NCI-H82 treated with DMSO at 0.1 percent for 48 hours (cell line): ENCODE results near the gene SVIL.
"Not testable (repeated sequence)": the region's sequence is repeated elsewhere in the genome, so short reads cannot be mapped to it uniquely, and the experiment has no call there.

Source experiments
- DNase-seq: peaks from one replicate; lab custom pipeline; 2025; ENCODE audit not compliant: unreplicated experiment; lab: John Stamatoyannopoulos, UW

SVIL gene

DNA sequence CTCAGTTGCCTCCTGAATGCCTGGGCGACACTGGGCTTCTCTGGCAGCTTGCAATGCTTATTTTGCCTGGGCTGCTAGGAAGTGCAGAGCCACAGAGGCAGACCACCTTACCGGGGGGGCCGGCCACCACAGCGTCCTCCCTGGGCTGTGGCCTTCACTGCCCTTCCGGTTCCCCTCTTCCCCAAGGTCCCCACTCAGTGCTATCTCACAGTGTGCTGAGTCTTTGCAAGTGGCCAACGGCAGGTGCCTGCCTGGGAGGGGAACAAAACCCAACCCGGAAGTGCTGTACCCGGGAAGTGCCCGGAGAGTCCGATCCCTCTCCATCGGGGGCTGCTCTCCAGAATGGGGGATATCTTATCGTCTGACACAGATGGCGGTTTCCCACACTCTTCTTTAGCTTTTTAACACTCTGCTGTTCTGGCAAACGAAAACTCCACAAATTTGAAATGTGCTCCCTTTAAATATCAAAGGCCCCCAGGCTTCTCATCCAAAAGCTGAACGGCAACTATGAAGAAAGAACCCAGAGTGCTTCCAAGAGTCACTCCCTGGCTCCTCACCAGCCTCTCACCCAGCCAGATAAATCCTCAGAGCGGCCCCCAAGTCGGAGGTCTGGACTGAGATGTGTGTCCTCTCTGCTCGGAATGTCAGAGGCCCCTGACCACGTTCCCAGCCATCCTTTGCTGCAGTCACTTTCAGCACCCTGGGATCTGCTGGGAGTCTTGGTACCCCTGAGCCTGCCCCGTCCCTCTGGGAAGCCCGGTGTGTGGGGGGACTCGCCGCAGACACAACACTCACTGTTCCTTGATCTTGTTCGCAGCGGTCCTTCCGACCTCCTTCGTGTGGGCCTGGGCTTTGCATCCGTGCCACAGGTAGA lies 165.1 kb downstream of the SVIL start:
- no peak for DNase-seq

DNA sequence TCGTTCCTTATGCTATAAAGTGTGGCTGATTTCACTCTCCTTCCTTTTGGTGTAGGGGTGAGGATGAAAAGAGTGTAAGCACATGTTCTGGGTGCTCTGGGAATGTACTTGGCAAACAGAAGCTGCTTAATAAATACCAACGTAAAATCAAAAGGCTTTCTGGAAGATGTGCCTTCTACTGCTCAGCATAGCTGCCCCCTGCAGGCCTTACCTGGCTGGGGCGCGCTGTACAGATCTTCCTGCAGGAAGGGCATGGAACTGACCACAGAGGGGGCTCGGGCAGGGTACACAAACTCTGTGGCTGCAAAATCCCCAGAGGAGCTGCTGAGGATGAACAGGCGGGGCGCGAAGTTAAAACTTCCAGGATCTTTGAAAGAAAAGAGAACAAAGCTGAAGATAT lies 169.4 kb downstream of the SVIL start:
- DNase-seq, result no peak

DNA sequence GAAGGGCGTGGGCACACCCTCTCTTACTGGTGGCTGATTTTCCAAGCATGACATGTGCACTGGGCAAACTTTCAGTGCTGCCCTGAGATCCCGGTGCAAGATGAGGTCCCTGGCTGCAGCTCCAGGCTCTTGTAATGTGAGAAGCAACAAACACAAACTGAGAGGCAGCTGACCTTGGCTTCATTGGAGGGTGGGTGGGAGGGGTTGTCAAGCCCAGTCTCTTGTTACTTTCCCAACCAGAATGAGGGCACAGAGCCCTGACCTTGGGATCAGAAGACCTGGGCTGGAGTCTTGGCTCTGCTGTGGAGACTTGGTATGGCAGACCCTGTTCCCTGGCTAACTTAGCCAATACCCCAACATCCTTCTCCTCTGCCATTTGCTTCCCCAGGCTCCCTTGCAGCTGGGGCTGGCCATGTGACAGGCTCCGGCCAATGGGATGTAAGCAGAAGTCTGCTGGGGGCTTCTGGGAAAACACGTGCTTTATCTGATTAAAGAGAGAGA lies 170.1 kb downstream of the SVIL start:
- not testable (repeated sequence) for DNase-seq

DNA sequence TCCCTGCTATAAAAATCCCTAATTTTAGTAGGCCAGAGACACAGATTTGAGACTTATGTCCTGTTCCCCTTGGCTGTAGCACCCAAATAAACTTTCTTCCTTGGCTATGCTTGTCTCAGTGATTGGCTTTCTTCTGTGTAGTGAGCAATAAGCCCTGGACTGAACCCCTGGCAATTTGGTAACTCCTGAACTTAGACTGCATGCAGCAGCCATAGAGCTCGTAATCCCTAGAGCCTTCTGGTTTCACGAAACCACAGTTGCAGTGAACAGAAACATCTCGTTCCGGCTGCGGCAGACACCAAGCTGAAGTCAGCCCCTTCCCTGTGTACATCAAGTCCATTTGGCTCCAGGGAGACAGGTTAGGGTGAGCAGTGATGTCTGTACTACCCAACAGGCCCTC lies 173.7 kb downstream of the SVIL start:
- DNase-seq, result no peak

DNA sequence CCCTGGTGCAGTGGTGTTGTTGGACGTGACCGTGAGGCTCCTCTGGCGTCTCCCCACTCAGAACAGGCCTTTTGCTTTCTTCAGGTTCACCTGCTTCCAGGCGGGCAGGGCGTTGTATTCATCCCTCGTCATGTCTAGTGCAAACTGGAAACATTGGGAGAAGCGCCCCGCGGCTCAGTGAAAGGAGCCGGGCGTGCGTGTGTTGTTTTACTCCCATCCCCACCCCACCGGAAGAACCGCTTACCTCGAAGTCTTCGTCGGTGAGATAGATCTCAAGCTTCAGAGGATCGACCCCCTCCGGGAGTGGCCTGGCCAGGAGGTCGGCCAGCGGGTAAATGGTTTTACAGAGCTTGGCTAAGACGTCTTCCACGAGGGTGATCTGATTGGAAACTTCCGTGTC lies 176.6 kb downstream of the SVIL start:
- DNase-seq, result not testable (repeated sequence)

DNA sequence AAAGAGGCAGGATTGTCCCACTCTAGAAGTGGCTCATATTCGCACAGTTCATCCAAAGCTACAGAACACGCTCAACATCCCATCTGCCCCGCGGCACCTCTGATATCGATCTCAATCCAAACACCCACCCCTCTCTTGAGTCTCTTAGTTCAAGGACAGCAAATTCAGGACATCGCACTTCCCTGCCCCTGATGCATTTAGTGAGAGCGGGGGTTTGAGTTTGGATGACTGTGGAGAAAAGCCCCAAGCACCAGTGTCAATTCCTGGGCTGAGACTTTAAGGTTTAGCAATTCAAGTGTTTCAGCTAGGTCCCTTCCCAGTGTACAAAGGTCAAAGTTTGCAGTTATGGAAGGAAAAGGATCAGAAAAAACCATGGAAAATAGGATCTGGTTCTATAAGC lies 179.7 kb downstream of the SVIL start:
- no peak for DNase-seq

DNA sequence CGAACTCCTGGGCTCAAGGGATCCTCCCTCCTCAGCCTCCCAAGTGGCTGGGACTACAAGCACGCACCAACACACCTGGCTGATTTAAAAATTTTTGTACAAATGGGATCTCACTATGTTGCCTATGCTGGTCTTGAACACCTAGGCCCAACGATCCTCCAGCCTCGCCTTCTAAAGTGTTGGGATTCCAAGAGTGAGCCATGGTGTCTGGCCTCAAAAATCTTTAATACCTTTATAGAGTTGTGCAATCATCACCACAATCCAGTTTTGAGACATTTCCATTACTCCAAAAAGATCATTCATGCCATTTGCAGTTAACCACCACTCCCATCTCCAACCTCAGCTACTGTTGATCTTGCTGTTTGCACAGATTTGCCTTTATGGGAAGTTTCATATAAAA lies 180.5 kb downstream of the SVIL start:
- no peak for DNase-seq

DNA sequence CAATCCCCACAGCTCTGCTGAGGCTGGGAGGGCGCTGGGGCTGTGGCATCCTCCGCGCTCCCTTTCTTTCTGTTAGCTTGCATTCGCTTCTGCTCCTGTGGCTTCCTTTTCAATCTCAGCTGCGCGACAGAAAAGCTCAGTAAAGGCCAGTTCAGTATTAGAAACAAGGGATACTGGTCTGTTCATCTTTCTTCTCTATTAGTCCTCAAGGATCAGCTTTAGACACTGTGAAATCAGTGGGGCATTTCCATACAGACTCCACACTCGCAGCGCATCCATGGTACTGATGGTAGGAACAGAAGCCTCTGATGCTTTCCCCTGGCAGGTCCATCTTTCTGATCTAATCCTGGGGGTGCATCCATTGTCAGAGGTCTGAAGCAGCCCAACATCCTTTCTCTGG lies 182.2 kb downstream of the SVIL start:
- no peak for DNase-seq

DNA sequence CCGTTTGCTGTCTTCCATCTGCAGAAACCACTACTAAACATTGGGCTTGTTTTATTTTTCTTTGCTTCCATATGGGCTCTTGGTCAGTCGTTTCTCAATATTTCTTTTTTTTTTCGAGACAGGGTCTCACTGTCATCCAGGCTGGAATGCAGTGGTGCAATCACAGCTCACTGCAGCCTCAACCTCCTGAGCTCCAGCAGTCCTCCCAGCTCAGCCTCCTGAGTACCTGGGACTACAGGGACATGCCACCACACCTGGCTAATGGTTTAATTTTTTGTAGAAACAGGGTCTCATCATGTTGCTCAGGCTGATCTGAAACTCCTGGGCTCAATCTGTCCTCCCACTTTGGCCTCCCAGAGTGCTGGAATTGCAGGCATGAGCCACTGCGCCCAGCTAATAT lies 182.8 kb downstream of the SVIL start:
- DNase-seq, result no peak

DNA sequence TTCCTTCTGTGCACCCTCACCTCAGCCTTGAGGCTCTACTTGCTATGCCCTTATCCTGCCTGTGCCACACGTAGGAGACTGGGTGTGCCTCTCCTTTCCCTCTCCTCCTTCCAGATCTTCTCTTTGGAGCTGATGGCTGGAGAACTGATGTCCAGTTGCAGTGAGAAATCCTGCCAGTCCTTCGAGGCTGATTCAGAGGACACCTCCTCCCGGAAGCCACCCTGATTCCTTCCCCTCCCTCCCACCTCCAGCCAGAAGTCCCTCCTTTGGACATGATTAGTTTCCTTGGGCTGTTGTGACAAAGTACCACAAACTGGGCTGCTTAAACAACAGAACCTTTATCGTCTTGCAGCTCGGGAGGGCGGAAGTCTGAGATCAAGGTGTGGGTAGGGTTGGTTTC lies 184.4 kb downstream of the SVIL start:
- DNase-seq, result no peak

DNA sequence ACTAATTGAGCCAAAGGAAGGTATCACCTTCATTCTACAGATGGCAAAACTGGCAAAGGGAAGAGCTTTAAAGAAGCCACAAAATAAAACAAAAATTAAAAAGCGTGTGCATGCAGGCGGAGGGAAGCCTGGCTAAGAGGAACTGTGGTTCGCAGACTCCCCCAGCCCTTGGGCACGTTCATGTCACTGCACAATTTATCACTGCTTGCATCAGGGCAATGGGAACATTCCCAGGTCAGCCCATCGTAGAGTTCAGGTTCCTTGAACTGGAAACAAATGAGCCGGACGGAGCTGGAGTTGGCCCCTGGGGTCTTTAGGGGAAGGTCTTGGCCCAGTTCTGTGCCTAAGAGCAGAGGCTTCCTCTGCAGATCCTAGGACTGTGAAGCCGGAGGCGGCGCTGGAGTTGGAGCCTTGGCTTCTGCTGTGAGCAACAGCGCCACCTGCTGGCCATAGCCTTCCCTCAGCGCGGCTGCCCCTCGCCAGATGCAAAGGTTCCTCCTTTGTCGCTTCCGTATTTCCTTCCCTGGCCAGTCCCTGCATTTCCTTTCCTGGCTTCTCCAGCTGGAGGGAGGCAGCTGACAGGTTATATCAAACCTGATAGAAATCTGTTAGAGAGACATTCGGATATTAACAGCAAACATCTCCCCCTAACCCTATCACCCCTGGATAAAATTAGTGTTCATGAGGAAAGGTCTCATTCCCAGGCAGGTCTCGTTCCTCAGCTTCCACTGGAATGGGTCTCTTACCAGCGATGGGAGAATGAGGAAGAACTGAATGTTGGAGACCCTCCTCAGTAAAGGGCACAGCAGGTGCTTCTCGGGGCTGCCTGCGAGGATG lies 185.8 kb downstream of the SVIL start:
- DNase-seq, result not testable (repeated sequence)

DNA sequence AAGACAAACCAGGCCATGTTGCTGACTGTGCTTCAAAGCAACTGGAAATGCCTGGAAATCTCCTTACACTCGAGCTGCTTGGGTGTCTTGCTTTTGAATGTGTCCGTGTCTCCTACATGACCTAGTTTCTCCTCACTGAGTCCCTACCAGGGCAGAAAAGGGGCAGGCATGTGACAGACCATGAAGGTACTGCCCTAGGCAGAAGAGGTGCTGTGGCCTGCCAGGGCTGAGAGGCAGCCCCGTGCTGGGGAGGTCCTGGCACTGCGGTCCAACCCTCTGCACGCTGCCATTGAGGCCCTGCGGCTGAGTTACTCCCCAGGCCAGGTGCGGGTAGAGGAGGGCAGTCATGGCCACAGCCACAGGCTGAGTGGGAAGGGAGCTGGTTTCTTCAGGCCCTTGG lies 186.6 kb downstream of the SVIL start:
- no peak for DNase-seq

DNA sequence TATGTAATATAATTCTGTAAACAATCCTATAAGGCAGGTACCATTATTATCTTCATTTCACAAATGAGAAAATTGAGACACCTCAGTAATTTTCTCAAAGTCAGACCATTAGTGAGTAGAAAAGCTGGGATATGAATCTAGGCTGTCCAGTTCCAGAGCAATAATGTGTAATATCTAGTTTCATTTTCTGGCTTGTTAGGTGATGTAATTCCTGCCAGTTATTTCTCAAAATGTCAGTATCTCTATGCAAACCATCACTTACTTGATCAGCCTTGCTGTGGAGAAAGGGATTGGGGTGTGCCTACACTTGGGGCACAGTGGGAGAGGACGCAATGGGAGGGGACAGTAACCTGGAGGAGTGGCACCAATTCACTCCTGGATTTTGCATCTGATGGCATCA lies 188.4 kb downstream of the SVIL start:
- no peak for DNase-seq

DNA sequence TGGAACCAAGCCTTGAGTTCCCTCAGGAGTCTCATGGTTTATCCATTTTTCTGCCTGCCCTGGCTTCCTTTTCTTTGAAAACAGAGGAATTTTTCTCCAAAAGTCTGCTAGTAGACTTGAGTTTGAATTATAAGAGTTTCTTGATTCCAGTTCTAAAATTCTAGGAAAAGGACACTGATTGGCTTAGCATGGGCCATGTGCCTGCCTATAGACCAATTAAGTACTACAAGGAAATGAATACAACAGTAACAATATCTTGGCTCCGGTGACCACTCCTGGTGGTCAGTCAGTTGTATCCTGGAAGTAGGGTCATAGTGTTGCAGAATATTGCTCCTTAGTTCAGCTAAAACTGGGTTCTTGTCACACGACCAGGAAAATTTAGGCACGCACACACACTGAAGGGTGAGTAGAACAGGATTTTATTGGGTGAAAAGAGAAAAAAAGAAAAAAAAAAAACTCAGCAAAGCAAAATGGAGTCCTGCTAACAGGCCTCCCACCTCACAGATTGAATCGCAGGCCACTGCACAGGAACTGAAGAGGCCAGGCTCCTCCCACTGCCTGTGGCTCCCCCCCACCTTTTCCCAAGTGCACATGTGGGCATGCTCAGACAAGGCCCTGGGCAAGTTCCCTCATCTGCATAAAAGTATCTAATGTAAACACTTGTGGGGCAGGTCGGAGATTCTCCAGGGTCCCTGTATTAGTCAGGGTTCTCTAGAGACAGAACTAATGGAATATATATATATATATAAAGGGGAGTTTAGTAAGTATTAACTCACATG lies 190.8 kb downstream of the SVIL start:
- no peak for DNase-seq

DNA sequence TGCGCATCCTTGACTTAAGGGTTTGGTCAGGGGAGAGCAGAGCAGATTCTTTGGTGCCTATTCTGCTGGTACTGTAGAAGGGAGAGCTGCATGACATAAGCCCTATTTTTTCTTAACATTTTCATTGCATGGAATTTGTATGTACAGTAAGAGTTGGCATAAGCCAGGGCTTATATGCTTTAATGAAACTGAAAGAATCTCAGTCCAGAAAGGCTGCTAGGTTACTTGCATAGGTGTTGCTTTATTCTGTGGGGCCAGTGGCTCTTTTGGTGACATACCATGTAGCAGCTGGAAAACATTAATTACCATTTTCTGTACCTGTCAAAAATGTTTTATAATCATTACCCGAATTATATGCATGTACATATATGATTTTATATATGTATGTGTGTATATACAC lies 193.8 kb downstream of the SVIL start:
- DNase-seq, result no peak

DNA sequence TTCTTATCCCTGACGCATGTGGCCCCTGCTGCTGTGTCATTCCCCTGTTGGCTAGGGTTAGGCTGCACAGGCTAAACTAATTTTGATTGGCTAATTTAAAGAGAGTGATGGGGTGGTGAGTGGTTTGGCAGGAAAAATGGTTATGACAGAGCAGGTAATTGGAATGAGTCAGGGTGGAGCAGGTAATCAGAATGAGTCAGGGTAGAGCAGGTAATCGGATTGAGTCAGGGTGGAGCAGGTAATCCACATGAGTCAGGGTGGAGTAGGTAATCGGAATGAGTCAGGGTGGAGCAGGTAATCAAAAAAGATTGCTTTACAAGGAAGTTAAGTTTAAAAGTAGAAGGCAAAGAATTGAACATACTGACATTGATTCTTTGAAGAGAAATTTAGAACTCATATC lies 195.8 kb downstream of the SVIL start:
- not testable (repeated sequence) for DNase-seq

DNA sequence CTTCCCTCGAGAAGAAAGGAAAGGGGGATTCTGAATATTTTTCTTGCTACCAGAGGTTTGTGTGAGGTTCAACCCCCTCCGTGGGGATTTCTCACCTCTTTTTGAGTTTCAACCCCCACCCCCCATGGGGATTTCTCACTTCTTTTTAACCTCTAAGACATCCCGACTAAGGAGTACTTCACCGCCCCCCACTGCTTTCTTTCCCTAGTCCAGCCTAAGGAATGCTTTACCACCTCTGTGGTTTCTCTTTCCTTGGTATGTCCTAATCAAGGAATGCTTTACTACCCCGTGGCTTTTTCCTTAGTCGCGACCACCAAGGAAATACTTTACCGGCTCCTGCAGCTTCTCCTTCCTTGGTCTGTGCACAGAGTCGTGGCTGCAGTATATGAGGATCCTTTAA lies 196.5 kb downstream of the SVIL start:
- no peak for DNase-seq

DNA sequence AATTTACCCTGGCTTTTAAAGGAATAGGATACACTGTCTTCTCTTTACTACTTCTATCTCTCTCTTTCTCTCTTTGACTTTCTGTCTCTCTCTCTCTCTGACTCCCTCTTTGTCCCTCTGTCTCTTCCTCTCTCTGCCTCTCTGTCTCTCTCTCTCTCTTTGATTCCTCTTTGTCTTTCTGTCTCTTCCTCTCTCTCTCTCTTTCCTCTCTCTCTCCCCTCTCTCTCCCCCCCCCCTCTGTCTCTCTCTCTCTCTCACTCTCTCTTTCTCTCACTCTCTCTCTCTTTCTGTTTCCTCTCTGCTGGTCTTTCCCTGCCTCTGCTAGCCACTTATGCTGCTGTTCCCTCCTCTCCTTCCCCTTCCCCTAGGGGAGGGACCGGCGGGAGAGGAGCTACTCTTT lies 196.9 kb downstream of the SVIL start:
- no peak for DNase-seq

DNA sequence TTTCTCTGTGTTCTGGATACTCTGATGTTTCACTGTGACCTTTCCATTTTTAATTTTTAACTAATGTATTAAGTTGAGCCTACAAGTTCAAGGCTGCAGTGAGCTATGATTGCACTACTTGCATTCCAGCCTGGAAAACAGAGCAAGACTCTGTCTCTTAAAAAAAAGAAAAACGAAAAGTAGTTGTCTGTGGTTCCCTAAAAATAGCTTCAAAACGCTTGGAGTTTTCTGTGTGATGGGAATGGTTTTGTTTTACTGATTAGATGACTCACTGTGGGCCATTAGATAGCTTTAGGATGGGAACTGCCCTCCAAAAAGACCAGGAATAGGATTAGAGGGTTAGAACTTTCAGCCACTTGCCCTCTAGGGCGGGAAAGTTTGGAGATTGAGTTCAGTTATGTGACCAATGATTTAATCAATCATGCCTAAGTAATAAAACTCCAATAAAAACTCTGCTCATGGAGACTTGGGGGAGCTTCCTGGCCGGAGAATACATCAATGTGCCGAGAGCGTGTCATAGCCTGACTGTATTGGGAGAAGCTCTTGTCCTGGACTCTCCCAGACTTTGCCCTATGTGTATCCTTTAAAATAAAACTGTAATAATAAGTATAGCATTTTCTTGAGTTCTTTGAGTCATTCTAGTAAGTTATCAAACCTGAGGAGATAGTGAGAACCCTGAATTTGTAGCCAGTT lies 198.8 kb downstream of the SVIL start:
- DNase-seq, result no peak

DNA sequence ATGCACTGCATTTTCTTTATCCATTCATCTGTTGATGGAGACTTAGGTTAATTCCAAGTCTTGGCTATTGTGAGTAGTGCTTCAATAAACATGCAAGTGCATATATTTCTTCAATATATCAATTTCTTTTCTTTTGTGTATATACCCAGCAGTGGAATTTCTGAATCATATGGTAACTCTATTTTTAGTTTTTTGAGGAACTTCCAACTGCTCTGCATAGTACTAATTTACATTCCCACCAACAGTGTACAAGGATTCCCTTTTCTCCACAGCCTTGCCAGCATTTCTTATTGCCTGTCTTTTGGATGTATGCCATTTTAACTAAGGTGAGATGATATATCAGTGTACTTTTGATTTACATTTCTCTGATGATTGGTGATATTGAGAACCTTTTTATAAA lies 200.7 kb downstream of the SVIL start:
- no peak for DNase-seq

DNA sequence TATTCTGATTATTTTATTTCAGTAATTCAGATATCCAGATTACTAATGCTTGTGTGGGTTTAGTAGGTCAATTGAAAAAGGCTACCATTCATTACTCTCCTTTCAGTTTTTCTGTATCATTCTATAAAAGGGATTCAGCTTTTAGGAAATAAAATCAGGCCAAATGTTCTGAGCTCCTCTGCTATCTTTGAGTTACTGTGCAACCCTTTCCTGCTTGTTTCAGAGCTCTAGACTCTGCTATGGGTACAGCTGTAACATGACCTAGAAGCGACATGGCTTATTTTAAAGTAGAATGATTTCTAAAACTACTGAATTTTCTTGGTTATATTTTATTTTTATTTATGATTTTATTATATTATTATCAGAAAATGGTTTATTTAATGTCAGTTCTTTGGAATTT lies 203.1 kb downstream of the SVIL start:
- no peak for DNase-seq
